ENCODE measurements around the gene EXOC4.

Gene EXOC4

GRCh38 chr7:133575726-133576440 is 323.0 kb downstream of the EXOC4 start:
- no peak overlapping the region for H3K27ac ChIP-seq (ENCODE audit: low read depth, low read length, poor library complexity, severe bottlenecking)

GRCh38 chr7:133576612-133577168 is 323.8 kb downstream of the EXOC4 start:
- Histone ChIP-seq H3F3A (ENCODE audit: insufficient read depth, low read length) (no peaks in the 10 kb centered on the region), H3K9me3 (ENCODE audit: low read length) (no peaks in the 10 kb centered on the region), H3K36me3 (ENCODE audit: insufficient read depth, low read length) (no peaks in the 10 kb centered on the region), H3K27me3 (ENCODE audit: insufficient read depth, low read length) (no peaks in the 10 kb centered on the region), H3K79me2 (ENCODE audit: insufficient read depth, low read length) (no peaks in the 10 kb centered on the region), H2AFZ (ENCODE audit: low read length) (no peak overlapping the region), H3K9ac (ENCODE audit: low read length) (no peak overlapping the region), H3K9me2 (ENCODE audit: low read depth, low read length) (no peaks in the 10 kb centered on the region), H3K4me2 (ENCODE audit: low read length) (no peak overlapping the region), H3K4me1 (ENCODE audit: insufficient read depth, low read length, severe bottlenecking) (no peaks in the 10 kb centered on the region), H3K27ac (ENCODE audit: low read depth, low read length, poor library complexity, severe bottlenecking) (no peak overlapping the region), H3K4me3 (ENCODE audit: low read depth, low read length, poor library complexity, severe bottlenecking) (no peak overlapping the region), H4K20me1 (ENCODE audit: insufficient read depth, low read length) (no peaks in the 10 kb centered on the region)
- TF ChIP-seq EZH2 (IDR thresholded peaks at IDR 0.05; ENCODE audit: borderline replicate concordance, low read length) (no peak), CTCF (IDR thresholded peaks at IDR 0.05; ENCODE audit: low read length) (no peak)

More at GRCh38 chr7:133575726-133576440, 323.0 kb downstream of the EXOC4 start:
- Histone ChIP-seq H3K4me2 (ENCODE audit: low read length) (no peak overlapping the region), H2AFZ (ENCODE audit: low read length) (no peak overlapping the region), H3K9me2 (ENCODE audit: low read depth, low read length) (no peaks in the 10 kb centered on the region), H3K9ac (ENCODE audit: low read length) (no peak overlapping the region), H3K4me1 (ENCODE audit: insufficient read depth, low read length, severe bottlenecking) (no peaks in the 10 kb centered on the region), H3K27me3 (ENCODE audit: insufficient read depth, low read length) (no peaks in the 10 kb centered on the region), H3F3A (ENCODE audit: insufficient read depth, low read length) (no peaks in the 10 kb centered on the region), H3K36me3 (ENCODE audit: insufficient read depth, low read length) (no peaks in the 10 kb centered on the region), H3K9me3 (ENCODE audit: low read length) (no peaks in the 10 kb centered on the region), H3K4me3 (ENCODE audit: low read depth, low read length, poor library complexity, severe bottlenecking) (no peak overlapping the region), H4K20me1 (ENCODE audit: insufficient read depth, low read length) (no peaks in the 10 kb centered on the region), H3K79me2 (ENCODE audit: insufficient read depth, low read length) (no peaks in the 10 kb centered on the region)
- TF ChIP-seq CTCF (IDR thresholded peaks at IDR 0.05; ENCODE audit: low read length) = no peak
- no peak for TF ChIP-seq EZH2 (IDR thresholded peaks at IDR 0.05; ENCODE audit: borderline replicate concordance, low read length)

GRCh38 chr7:133582766-133583523 is 330.1 kb downstream of the EXOC4 start:
- TF ChIP-seq CTCF (IDR thresholded peaks at IDR 0.05; ENCODE audit: low read length) = no peak
- no peak for TF ChIP-seq EZH2 (IDR thresholded peaks at IDR 0.05; ENCODE audit: borderline replicate concordance, low read length)
- Histone ChIP-seq H3K4me3 (ENCODE audit: low read depth, low read length, poor library complexity, severe bottlenecking) (no peak overlapping the region), H3K4me1 (ENCODE audit: insufficient read depth, low read length, severe bottlenecking) (no peaks in the 10 kb centered on the region), H3K9me2 (ENCODE audit: low read depth, low read length) (no peaks in the 10 kb centered on the region), H3K9ac (ENCODE audit: low read length) (no peak overlapping the region), H3K9me3 (ENCODE audit: low read length) (no peaks in the 10 kb centered on the region), H3K79me2 (ENCODE audit: insufficient read depth, low read length) (no peaks in the 10 kb centered on the region), H3K36me3 (ENCODE audit: insufficient read depth, low read length) (no peaks in the 10 kb centered on the region), H4K20me1 (ENCODE audit: insufficient read depth, low read length) (no peaks in the 10 kb centered on the region), H3F3A (ENCODE audit: insufficient read depth, low read length) (no peaks in the 10 kb centered on the region), H3K4me2 (ENCODE audit: low read length) (no peak overlapping the region), H3K27me3 (ENCODE audit: insufficient read depth, low read length) (no peaks in the 10 kb centered on the region), H3K27ac (ENCODE audit: low read depth, low read length, poor library complexity, severe bottlenecking) (no peak overlapping the region), H2AFZ (ENCODE audit: low read length) (no peak overlapping the region)

All from OCI-LY1 (cell line).